Measurements from ENCODE around the gene TMTC2.
"Not testable (repeated sequence)": the region's sequence is repeated elsewhere in the genome, so short reads cannot be mapped to it uniquely, and the experiment has no call there.

The TMTC2 gene

GRCh38 chr12:82797480-82797879 is 110.8 kb downstream of the TMTC2 start:
- no peak for DNase-seq

- no peak for DNase-seq
Measured at GRCh38 chr12:82800185-82800584, 113.5 kb downstream of the TMTC2 start.

DNA sequence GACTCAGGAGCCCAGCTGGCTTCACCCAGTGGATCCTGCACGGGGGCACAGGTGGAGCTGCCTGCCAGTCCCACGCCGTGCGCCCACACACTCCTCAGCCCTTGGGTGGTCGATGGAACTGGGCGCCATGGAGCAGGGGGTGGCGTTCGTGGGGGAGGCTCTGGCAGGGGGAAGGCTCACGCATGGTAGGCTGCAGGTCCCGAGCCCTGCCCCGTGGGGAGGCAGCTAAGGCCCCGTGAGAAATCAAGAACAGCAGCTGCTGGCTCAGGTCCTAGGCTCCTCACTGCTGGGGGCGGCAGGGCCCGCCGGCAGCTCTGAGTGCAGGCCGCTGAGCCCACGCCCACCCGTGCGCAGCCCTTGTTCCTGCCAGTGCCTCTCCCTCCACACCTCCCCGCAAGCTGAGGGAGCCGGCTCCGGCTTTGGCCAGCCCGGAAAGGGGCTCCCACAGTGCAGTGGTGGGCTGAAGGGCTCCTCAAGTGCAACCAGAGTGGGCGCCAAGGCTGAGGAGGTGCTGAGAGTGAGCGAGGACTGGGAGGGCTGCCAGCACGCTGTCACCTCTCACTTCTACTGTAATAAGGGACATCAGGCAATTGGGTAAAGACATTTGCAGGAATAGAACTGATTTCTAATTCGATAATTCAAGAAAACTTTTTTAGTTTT is 115.4 kb downstream of the TMTC2 start:
- DNase-seq: no peak

- no peak for DNase-seq
Measured at GRCh38 chr12:82803201-82803600, 116.5 kb downstream of the TMTC2 start.

- no peak for DNase-seq
Measured at GRCh38 chr12:82804601-82805000, 117.9 kb downstream of the TMTC2 start.

DNA sequence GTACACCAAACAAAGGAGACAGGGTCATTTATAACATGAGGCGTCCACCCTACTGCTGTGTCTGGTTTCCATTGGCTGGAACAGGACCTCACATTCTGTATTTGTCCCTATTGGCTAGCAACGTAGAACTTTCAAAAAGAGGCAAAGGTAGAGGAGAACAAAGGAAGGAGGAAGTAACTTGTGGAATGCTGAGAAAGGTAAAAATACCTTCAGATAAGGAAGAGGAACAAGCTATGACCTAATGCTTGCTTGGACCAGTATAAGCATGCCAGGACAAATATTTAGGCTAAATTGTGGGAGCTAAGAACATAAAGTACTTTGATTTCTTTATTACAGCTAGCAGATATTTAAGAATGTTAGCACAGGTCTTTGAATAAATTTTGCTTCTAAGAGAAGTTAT is 118.3 kb downstream of the TMTC2 start:
- not testable (repeated sequence) for DNase-seq

DNA sequence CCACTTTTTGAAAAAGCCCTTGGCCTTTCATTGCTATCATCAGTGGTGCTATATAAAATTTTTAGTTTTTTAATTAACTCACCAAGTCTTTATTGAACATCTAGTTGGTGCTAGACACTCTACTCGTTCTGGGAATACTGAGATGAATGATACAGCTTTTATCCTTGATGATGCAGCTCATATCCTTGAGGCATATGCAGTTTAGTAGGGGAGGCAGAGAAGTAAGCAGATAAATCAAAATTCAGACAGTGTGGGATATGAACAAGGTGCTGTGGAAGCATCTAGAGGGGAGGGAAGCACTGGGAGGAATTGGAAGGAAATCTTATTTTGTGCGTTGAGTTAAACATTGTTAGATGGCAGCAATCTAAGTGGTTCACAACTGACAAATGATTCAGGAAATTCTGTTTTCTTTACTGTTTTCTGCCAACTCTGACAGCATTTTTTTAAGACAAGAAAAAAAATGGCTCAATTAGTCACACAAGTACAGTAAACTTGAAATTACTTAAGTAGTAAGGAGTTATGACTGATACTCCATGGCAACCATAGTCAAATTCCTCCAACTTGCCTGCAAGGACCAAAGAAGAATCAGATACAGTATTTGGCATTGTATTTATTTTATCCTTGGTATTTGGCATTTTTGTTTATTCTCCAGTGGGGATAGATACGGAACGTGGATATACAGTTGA is 119.2 kb downstream of the TMTC2 start:
- no peak for DNase-seq

GRCh38 chr12:82807132-82807737 is 120.5 kb downstream of the TMTC2 start:
- no peak for DNase-seq

- DNase-seq: no peak
Measured at GRCh38 chr12:82810568-82810967, 123.9 kb downstream of the TMTC2 start.

DNA sequence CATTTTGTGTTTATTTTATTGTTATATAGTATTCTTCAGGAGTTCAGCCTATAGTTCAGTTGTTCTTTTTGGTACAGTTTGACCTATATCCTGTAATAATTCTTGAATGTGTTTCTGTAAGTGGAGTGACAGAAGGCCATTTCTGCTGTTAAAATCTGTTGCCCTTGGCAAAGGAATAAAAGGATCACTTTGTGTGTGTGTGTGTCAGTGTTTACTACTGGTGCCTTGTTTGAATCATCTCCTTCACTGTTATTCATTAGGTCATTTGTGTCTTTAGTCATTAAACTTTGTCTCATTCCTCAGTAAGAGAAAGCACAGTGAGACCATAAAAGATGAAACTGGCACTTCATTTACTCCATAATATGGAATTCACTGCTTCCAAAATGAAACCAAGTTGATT is 130.7 kb downstream of the TMTC2 start:
- DNase-seq: no peak

DNA sequence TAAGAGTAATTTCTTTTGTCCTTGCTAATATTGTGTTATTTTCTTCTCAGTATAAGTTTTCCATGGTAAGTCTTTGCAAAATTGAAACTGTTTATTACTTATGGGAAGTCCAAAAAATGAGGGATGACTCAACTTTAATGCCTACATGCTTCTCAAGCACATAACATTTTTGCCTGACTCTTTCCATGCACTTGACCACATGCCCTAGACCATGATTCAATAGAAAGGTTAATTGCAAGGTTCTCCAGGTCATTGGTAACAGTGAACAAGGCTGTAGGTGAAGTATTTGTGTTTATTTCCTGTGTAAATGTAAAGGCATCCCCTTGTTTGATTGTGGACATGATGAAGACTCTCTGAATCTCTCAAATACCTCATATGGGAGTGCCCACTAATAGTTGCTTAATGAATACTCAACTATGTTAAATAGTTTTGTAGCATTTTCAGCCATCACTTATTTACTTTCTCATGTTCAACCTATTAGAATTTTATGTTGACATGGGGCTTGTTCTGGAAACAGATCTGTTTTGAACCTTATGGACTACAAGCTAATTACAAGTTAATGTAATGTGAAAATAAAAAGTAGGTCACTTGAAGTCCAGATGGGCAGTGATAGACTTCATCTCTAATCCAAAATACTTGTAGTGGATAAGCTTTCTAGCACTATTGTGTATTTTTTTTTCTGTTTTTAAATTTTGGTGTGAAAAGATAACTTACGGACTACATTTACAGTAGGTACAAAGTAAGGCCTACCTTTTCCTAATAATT is 131.7 kb downstream of the TMTC2 start:
- DNase-seq: no peak

GRCh38 chr12:82826505-82826904 is 139.8 kb downstream of the TMTC2 start:
- DNase-seq: no peak

DNA sequence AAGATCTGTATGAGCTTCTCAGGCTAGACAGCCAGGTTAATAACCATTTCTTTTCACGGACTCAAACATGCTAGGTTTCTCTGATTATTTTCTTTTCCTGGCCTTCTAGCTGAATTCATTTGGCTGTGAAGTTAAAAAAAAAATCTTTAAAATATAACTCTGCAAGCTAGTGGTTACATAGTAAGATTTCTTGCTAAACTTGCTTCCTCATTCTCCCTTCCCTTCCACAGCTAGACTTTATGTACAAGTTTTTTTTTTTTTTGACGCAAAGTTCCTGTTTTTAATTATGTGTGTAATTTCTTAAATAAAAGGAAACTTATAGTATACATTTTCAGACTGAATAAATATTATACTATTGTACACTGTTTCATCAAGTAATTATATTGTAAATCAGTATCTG is 145.4 kb downstream of the TMTC2 start:
- DNase-seq: no peak

- no peak for DNase-seq
Measured at GRCh38 chr12:82832981-82833380, 146.3 kb downstream of the TMTC2 start.

DNA sequence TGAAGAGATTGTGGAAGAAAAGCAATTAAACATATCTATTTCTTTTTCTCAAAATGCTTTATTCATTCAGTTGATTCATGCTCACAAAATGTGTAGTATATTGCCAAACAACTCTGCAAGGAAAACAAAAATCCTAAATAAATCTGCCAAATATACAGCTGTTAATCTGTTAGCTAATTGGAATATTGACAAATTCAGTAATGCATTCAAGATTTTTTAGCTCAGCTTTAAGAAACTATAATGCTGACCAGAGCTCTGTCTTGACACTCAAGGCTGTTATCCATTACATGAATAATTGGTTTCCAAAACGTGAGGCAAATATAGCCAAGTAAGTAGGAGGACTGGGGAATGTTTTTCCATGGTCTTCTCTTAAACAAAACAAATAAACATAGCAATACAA is 146.8 kb downstream of the TMTC2 start:
- no peak for DNase-seq

- no peak for DNase-seq
Measured at GRCh38 chr12:82835217-82835616, 148.5 kb downstream of the TMTC2 start.

DNA sequence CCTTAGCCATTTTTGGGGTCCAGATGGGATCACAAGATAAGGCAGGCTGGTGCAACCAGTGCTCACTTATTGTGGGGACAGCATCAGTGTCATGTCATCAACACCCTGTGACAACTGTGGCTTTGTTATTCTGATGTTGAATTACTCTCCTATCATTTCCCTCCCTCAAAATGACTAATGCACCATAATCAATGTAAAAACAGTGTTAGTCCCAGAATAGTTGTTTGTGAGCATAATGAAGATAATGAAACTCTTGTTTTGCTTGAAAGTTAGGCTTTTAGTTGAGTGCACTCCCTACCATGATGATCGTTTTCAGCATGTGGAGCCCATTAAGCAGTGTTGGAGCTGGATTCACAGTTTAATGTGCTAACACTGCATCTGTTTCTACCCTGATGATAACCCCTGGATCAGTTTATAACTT is 151.4 kb downstream of the TMTC2 start:
- no peak for DNase-seq

- no peak for DNase-seq
Measured at GRCh38 chr12:82838827-82839226, 152.1 kb downstream of the TMTC2 start.

DNA sequence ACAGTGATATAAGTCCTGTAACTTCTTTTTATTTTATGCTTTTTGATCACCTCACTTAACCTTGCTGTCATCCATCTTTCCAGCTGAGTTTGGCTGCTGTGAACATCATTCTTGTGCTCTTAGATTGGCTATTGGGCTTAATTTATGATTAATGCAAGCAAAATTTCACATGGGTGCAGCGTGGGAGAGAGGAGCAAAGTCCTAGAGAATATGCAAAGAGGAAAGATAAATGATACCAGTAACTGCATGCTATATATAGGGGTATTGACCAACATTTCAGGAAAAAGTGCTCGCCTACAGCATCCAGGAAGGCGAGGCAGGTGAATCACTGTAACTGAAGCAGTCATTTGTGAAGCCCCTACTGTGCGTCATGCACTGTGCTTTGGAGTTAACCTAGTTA is 153.1 kb downstream of the TMTC2 start:
- DNase-seq: no peak

- DNase-seq: no peak
Measured at GRCh38 chr12:82841487-82841904, 154.8 kb downstream of the TMTC2 start.

- no peak for DNase-seq
Measured at GRCh38 chr12:82842480-82842879, 155.8 kb downstream of the TMTC2 start.

DNA sequence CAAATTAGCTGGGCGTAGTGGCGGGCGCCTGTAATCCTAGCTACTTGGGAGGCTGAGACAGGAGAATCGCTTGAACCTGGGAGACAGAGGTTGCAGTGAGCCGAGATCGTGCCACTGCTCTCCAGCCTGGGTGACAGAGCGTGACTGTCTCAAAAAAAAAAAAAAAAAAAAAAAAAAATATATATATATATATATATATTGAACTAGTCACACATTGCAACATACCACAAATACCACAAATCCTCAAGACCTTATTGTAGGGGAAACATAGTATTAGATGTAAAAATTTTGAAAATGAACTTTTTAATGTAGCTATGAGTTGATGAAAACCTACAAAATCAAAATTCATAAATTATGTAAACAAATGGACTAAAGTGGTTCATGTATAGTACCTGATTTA is 158.4 kb downstream of the TMTC2 start:
- not testable (repeated sequence) for DNase-seq

- DNase-seq: no peak
Measured at GRCh38 chr12:82848845-82849244, 162.1 kb downstream of the TMTC2 start.

GRCh38 chr12:82852529-82852928 is 165.8 kb downstream of the TMTC2 start:
- DNase-seq: no peak

Measured in activated CD4-positive, alpha-beta T cell treated with anti-CD3 and anti-CD28 coated beads, Interleukin-2, amount 50 U/mL, for 1 hour (primary cell).